Measurements from ENCODE around the gene PRR23E.

Gene PRR23E

DNA sequence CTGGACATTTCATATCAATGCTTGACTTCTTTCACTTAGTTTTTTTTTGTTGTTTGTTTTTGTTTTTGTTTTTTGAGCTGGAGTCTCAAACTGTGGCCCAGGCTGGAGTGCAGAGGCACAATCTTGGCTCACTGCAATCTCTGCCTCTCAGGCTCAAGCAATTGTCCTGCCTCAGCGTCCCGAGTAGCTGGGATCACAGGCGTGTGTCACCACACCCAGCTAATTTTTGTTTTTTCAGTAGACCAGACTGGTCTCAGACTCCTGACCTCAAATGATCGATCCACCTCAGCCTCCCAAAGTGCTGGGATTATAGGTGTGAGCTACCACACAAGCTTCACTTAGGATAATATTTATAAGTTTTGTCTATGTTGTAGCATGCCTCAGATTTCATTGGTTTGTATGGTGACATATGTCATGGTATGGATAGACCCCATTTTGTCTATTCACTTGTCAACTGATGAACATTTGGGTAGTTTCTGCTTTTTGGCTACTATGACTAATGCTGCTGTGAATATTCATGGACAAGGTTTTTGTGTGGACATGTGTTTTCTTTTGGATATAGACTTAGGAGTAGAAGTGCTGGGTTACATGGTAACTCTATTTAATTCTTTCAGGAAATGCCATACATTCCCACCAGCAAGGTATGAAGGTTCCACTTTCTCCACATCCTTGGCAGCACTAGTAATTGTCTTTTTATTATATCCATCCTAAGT is 6.8 kb upstream of the PRR23E start:
- DNase-seq, result no peak

DNA sequence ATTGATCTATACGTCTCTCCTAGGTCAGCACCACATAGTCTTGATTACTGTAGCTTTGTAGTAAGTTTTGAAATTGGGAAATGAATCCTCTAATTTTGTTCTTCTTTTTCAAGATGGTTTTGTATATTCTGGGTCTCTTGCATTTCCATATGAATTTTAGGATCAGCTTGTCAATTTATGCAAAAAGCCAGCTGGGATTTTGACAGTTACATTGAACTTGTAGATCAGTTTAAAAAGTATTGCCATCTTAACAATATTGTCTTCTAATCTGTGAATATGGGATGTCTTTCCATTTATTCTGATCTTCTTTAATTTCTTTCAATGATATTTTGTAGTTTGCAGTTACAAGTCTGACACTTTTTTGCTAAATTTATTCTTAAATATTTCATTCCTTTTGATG is 5.6 kb upstream of the PRR23E start:
- DNase-seq, result no peak

DNA sequence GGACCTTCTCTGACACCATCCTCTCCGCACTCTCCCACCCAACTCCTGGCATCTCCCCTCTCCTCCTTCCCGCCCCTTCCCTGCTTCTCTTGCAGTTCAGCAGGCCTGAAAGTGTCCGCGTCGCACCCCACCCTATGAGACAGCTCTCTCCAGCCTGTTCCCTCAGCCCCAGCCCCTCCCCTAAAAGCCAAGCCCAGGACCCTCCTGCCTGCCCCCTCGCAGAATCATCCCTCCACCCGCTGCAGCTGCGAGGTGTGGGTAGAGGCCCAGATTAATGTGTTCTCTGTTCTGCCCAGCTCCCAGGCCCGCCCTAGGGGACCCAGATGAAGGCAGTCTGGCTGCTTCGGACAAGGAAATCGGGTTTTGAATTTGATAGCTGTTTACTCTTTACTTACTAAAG is 410 bp downstream of the PRR23E start:
- no peak for DNase-seq

DNA sequence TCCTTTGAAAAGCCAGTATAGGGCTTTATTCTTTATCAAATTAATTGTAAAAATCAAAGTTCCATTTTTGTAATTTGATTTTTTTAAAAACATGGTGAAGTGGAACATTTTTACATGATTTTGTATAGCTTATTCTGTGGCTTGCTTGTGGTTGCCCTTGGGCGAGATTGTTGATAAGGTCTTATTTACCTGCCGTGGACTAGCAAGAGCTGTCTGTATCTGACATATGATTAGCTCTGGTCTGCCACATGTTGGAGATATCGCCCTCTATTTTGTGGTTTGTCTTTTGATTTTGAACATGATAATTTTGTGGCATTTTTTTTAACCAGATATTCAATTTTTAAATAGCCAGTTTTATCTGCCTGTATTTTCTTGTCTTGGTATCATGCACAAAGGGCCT is 844 bp downstream of the PRR23E start:
- DNase-seq, result no peak

DNA sequence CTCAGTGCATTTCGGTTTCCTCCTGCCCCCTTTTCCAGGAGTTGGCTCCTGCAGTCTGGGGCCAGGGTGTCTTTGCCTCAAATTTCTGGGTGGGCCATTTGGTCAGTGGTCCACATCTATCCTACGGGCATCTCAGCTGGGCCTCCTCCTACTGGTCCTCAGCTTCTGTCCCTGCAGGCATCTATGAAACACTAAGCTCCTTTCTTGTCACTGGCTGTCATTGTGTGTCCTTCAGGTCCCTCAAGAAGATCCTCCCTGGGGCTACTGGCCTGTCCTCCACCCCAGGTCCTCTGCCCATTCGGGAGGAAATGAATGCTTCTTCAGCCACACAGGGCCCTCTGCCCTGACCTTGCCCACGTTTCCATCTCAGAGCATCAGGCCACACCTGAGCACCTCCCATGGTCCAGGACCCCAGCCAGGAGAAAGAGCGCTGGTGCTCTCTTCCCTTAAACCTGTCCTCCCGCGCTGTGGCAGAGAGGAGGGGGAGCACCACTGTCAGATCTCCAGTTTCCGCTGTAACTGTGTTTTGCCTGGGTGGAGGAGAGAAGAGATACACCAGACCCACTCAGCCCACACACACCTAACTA is 1.8 kb downstream of the PRR23E start:
- no peak for DNase-seq

DNA sequence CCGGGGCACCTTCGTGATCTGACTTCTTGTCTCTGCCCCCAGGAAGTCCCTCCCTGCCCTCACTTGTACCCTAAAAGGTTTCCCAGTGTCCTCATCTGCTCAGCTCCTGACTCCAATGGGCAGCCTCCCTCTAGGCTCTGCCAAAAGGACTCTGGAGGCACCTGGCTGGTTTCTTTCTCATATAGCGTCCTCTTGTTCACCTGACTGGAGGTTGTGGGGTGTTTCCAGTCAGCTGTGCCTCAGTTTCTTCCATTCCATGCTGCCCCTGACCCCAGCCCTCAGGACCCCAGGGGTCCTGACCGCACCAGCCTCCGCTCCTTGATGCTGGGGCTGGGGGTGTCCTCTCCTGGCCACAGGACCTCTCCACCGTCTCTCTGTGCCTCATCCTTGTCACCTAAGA is 2.5 kb downstream of the PRR23E start:
- no peak for DNase-seq

DNA sequence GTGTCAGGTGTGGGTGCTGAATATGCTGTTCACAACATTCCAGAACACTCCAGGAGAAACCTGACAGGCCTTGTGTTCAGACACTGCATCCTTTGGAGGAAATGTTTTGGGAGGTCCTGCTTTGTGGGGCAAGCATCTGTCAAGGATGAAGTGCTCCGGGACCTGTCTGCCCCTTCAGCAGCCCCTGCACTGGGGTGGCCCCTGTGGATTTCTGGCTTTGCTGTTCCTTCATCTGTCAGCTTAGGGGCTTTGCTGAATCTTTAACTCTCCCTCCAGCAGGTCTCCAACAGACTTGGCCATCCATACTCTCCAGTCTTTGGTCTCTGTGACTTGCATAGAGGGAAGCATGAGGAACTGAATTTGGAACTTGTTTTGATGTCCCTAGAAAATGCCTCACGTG is 3.1 kb downstream of the PRR23E start:
- DNase-seq, result no peak

DNA sequence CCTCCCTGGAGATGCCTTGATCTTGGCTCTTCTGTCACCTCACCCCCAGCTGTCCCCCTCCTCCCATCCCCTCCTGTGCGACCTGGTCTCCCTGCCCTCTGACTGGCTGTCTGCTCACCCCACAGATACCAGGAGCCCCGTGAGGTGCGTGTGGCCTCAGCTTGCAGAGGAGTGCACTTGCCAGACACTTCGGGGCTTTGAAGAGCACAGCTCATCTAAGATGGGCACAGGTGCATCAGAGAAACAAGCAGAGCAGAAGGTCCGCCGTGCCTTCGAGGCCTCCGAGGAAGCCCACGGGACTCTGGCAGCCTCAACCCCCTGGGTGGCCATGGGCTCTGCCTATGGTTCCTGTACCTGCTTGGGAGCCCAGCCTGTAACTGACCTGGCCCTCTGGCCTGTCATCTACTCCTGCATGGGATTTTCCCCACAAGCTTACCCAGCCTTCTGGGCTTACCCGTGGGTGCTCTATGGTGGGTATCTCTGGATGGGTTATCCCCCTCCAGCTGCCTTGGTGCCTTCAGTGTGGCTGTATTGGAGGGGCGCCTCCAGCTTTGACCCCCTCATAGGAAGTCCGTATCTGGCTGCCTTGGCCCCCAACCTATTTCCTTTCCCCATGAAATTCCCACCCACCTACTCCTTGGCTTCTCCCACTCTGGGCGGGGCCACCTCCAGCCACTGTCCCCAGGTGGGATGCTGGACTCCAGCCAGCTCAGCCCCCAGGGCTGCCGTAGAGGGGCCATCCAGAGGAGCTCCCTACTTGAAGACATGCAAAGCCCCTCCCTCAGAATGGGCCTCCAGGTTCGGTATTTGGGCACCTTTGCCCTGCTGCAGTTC is 3.8 kb downstream of the PRR23E start:
- no peak for DNase-seq

DNA sequence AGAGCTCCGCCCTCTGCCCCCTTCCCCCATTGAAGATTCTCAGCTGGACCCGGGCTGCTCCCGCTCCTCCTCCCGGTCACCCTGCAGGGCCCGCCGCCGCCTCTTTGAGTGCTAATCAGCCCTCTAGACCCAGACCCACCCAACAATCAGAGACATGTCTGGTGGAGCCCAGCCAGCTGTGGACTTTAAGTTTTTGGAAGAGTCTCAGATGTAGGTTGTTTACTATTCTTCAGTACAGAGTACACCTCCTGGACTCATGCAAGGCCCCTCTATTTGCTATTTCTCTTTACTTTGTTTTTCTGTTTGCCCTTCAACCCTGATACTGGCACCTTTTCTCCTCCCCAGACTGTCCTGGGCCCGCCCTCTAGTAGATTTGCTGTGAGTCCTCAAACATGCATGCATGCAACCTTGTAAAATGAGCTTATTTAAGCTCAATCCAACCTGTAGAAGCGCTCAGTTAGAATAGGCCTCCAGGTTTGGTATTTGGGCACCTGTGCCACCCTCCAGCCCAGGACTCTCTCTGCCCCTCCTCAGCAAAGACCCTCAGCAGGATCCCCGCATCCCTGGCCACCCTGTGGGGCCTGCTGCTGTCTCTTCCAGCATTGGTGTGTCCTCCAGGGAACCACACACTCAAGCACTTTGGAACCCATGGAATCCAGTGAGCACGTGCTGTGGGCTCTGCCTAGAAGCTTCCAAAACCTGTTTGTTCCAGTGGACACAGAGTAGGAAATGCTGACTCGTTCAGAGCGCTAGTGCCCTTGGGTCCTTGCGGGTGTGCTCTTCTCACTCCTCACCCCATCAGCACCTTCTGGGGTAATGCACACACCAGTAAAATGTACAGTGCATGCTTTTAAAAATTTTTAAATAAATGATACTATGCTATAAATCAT is 4.6 kb downstream of the PRR23E start:
- no peak for DNase-seq

DNA sequence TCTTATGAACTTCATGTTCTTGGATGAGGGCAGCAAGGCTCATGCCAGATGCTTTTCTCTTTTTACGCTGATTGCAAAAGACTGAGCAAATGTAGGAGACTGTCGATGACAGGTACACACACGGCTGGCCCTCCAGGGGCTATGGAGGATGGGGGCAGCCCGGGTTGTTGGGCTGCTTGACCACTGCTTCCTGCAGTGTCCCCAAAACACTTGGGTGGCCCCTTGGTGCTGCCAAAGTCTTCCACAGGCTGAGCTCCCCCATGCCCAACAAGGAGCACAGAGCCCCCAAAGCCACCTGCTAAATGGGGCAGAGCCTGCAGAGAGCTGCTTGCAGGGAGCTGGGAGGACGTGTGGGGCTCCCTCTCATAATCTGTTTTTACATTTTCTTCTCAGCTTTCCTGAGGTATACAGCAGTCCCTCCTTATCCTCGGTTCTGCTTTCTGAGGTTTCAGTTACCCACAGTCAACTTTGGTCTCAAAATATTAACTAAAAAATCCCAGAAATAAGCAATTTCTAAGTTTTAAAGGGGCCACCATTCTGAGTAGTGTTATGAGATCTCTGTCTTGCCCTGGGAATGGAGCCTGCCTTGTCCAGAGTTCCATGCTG is 7.3 kb downstream of the PRR23E start:
- no peak for DNase-seq

DNA sequence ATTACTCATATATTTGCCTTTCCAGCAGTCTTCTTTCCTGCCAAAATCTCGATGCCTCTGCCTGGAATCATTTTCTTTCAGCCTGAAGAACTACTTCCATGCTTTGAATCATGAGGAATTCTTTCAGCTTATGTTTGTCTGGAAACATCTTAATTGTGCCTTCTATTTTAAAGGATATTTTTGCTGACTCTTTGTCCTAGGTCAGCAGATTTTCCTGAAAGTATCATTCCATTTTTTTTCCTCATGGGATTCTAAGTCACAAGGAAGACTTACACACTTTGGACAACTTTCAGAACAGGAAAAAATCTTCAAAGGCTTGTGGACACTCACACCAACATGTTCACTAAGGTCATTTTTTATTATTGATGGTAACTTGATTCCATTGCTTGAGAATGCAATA is 10.1 kb downstream of the PRR23E start:
- no peak for DNase-seq

DNA sequence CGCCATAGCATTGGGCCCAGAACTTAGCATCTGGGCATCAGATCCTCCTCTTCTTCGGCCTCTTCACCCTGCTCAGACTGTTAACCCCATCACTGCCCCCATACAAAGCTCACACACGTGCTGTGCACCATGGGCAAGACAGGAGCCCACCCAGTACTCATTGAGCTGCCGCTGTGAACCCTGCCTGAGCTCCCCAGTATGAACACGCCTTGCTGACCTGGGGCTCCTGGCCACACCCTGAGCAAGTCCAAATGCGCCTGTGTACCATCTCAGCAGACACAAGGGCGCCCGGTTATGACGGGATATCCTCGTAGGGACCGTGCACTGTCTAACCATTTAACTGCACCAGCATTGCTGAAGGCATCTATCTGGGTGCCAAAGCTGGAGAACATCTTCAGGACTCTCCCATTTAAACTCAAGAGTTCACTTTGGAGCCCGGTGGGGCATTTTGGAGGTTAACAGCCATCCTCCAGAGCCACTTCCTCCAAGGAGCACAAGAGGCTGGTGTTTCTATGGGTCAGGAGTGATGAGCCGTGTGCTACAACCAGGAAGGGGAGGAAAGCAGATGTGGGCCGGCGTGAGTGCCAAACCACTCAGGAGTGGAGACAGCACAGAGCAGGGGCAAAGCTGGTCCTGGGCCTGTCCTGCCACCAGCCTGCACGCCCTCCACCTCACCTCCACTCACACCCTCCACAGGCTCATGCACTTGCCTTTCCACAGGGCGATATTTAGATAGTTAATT is 12.1 kb downstream of the PRR23E start:
- DNase-seq, result no peak

DNA sequence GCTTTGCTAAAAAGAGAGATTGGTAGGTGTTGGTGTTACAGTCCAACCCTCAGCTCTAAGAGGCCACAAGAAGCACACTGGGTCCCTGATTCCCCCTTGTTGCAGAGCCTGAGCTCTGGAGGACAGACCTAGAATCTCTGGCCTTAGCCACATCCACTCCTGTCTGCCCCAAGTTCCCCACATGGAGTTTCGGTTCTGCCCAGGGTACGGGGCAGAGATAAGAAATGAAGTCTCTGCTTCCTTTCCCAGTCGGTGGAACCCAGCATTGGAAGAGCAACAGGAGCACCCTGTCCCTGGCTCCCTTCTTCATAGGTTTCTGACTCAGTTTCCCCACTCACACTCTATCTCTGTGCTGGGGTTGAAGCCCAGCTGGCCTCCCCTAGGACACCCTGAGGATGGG is 13.2 kb downstream of the PRR23E start:
- DNase-seq, result no peak

DNA sequence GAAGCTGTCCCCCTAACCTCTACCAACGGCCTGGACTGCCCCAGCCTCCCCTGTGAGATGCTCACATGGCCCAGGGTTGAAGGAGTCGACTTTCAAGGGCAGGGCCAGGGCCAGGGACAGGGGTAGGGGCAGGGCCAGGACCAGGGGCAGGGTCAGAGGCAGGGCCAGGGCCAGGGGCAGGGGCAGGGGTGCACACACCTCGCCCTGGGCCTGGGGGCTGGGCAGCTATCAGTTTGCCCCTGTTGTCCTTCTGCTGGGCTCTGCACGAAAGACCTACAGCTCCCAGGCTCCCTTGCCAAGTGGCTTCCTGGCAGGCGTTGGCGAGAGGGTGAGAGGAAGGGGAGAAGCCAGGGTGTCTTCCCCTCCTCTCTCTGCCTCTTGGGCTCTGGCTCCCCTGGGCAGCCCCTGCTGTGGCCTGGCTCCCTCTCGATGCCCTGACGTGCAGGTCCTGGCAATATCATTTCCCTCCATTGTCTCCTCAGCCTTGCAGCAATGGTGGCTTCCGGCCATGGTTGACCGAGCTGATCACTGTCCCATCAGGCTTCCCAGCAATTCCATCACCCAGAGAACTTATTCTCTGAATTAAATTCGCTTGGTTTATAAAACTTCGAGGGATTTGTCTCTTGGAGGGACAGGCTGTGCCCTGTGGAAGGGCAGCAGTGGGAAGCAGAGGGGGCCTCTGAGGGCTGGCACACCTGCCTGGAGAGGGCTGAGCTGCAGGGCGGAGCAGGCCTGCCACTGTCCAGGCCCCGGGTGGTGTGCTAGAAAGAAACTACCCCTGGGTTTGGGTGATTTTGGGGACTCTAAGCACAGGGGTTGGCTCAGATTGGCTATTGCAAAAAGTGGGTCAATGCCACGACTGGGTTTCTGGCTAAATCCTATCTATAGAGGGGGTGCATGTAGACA is 13.9 kb downstream of the PRR23E start:
- no peak for DNase-seq

DNA sequence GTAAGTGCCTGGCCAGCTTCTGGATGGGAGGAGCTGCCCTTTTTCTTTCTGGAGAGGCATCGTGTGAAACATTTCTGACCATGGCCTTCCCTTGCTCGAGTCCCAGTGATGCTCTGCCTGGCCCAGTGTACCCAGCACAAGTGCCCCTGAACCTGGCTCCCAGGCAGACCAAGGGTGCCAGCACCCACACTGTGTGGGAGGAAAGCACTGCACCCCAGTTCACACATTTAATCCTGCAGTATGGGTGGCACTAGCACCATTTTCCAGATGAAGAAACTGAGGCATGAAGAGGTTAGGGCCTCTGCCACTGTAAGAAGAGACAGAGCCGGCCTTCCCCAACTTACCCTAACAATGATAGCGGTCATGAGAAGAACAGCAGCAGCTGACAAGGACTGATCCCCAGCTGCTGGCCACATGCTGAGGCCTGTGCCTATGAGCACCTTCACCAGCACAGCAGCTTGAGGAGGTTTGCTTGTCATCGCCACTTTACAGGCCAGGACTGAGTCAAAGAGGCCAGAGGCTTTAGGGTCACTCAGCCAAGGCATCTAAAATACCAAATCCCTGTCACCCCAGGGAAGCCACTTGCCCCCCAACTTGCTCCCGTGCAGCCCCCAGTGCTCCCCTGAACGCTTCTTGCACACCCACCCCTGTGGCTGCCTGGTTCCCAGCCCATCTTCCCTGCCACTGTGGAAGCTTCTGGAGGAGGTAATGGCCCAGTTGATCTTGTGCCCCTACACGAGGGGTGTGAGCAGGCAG is 15.0 kb downstream of the PRR23E start:
- DNase-seq, result no peak

DNA sequence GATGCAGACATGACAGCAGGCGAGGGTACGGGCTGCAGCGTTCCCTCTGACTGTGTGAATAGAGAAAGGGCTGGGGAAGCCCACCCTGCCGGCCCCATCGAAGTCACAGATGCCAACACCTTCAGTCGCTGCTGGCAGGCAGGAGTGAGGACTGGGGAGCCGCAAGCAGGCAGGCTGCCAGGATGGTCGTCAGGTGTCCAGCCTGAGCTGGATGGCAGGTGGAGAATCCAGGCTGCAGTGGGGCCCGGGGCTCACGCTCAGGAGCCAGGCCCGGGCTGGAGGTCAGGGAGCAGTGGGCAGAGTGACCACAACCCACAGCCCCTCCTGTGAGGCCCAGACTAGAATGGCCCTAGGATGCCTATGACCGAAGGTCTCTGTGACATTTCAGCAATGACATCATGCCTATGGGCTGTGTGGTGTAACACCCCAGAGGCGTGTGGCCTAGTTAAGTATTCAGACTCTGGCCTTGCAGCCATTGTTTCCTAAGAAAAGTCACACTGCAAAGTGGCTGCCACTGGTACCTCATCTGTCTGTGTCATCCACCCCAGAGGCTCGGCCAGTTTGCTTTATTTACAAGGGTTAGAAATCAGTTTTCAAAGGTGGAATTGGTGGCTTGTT is 15.7 kb downstream of the PRR23E start:
- DNase-seq, result no peak

DNA sequence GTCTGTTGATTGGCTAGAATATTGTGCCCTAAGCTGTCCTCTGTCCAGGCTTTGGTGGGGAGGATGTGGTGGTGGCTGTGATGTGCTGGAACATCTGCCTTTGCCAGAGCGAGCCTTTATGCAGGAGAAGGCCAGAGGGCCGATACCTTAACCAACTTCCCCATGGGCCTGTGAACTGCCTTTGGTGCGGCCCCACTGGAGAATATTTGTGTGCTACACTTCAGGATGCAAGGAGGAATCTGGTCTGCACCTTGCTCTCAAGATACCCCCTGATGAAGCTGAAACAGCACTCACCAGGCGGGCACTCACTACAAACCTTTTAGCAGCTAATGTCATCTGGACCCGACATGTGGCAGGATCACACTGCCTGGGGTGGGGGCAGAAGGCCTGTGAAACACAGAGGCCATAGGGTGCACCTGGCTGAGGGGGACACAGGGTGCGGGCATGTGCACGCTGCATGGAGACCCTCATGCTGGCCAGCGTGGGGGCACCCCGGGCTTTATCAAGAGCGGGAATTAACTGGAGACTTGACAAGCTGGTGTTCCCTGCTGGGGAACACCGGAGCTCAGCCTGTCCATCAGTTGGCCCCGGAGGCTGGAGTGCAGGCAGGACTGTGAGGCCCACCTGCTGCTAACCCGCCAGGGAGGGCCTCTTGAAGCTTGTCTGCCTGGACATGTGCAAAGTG is 16.4 kb downstream of the PRR23E start:
- DNase-seq, result no peak

DNA sequence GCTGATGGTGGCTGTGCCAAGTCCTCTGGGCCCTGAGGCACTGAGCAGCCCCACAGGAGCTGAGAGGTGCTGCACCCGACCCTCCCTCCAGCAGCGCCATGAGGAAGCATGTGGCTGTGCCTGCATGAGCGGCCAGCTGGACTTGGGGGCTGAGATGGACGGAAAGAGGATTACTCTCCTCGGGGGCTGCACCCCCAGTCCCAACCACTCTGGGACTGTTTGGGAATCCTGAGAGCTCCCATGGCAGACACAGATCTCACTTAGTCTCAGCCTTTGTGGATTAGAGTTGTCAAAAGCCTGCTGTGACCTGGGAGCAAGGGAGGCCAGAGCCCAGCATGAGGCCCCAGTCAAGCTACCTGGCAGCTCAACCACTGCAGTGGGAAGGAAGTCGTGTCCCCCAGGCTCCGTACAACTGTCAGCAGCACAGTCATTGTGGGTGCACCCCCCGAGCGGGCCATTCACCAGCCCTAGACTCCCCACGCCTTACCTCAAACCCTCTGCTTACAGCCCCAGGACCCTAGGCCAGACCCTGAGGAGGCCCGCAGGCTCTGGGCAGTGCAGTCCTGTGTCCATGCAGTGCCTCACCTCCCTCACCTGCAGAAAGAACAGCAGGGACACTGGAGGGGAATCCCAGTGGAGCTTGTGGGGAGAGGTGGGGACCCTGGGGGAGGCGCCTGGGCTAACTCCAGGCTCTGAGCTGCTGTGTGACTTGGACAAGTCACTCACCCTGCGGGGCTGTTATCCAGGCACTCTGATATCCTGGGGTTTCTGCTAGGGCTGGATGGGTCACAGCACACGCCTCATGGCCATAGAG is 17.1 kb downstream of the PRR23E start:
- no peak for DNase-seq
